GM21786 (cell line): ENCODE data around the gene TMEM54.
"Not testable (repeated sequence)": the region's sequence is repeated elsewhere in the genome, so short reads cannot be mapped to it uniquely, and the experiment has no call there.

Source experiments
- ATAC-seq: cut with Tn5 transposase; IDR thresholded peaks from one replicate; pipeline ENCODE4 v1.9.1; 2021; ENCODE audit not compliant: unreplicated experiment

TMEM54 gene

GRCh38 chr1:32919811-32920733 lies 18.9 kb upstream of the TMEM54 start:
- no peak for ATAC-seq

GRCh38 chr1:32918179-32918578 lies 17.0 kb upstream of the TMEM54 start:
- no peak for ATAC-seq

- no peak for ATAC-seq
Measured at GRCh38 chr1:32917521-32917920, 16.3 kb upstream of the TMEM54 start.

DNA sequence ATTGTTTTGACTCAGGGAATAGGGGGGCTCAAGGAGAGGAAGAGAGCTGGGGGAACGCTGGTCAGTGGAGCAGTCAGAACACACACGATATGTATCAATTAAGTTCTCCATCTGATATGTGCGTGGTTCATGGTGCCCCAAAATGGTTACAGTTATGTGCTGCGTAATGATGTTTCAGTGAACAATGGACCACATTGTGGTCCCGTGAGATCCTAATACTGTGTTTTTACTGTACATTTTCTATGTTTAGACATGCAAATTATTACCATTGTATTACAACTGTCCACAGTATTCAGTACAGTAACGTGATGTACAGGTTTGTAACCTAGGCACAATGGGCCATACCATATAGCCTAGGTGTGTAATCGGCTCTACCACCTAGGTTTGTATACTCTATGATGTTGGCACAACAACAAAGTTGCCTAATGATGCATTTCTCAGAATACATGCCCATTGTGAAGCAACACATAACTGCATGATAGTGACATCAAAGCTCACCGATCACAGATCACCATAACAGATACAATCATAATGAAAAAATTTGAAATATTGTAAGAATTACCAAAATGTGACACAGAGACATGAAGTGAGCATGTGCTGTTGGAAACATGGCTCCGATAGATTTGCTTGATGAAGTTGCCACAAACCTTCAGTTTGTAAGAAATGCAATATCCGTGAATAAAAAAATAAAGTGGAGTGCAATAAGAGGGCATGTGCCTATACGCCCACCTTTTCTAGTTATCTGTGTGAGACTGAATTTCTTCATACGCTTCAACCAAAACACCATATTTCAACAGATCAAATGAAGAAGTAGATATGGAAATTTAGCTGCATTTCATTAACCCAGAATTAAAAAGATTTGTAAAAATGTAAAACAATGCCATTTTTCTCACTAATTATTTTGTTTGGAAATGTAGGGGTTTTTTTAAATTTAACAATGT lies 14.8 kb upstream of the TMEM54 start:
- no peak for ATAC-seq

- ATAC-seq = no peak
Measured at GRCh38 chr1:32910319-32910718, 9.1 kb upstream of the TMEM54 start.

GRCh38 chr1:32907435-32907834 lies 6.2 kb upstream of the TMEM54 start:
- no peak for ATAC-seq

- ATAC-seq = no peak
Measured at GRCh38 chr1:32906654-32907053, 5.5 kb upstream of the TMEM54 start.

DNA sequence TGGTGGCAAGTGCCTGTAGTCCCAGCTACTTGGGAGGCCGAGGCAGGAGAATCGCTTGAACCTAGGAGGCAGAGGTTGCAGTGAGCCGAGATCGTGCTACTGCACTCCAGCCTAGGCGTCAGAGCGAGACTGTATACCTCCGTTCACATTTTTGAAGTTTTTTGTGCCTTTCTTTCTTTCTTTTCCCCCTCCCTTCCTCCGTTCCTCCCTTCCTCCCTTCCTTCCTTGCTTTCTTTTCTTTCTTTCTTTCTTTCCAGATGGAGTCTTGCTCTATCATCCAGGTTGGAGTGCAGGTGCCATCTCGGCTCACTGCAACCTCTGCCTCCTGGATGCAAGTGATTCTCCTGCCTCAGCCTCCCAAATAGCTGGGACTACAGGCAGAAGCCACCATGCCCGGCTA lies 4.4 kb upstream of the TMEM54 start:
- not testable (repeated sequence) for ATAC-seq

DNA sequence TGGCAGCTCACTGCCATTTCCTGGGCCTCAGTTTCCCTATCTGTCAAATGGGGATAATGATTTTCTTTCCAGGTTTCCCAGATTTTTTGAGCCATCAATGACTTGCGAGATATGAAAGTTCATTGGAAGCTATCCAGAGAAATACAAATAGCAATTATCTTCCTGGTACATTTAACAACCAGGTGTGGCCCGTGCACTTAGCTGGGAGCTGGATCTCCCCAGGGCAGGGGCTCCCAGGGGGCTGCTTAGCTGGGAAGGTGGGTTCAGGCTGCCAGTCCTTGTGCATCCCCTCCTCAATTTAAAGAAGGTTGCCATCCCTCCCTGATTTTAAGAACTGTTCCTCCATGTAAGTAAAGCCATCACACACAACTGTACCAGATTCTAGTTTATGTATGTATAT lies 3.6 kb upstream of the TMEM54 start:
- no peak for ATAC-seq

GRCh38 chr1:32903991-32904785 lies 3.0 kb upstream of the TMEM54 start:
- ATAC-seq = no peak

GRCh38 chr1:32902535-32902920 lies 1.3 kb upstream of the TMEM54 start:
- ATAC-seq = no peak

DNA sequence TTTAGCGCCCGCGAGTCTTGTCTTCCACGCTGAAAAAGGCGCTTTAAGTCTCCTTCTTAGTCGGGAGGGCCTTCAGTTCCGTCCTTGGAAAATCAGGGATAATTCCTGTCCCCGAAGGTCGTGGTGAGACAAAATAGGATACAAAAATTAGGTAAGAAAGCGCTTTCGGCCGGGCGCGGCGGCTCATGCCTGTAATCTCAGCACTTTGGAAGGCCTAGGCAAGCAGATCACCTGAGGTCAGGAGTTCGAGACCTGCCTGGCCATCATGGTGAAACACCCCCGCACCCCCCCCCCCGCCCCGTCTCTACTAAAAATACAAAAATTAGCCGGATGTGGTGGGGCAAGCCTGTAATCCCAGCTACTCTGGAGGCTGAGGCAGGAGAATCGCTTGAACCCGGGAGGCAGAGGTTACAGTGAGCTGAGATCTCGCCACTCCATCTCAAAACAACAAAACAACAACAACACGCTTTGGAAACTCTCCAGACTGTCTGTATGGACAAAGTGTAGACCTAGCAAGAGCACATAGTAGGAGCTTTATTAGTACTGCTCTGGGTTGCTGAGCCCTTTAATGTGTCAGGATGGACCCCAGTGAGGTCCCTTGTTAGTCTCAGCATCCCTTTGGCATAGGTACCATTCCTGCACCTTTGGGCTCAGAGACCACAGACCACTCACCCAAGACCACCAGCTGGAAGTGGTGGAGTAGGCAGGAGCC lies 790 bp upstream of the TMEM54 start:
- no peak for ATAC-seq

GRCh38 chr1:32900371-32900955 lies 726 bp downstream of the TMEM54 start:
- no peak for ATAC-seq

DNA sequence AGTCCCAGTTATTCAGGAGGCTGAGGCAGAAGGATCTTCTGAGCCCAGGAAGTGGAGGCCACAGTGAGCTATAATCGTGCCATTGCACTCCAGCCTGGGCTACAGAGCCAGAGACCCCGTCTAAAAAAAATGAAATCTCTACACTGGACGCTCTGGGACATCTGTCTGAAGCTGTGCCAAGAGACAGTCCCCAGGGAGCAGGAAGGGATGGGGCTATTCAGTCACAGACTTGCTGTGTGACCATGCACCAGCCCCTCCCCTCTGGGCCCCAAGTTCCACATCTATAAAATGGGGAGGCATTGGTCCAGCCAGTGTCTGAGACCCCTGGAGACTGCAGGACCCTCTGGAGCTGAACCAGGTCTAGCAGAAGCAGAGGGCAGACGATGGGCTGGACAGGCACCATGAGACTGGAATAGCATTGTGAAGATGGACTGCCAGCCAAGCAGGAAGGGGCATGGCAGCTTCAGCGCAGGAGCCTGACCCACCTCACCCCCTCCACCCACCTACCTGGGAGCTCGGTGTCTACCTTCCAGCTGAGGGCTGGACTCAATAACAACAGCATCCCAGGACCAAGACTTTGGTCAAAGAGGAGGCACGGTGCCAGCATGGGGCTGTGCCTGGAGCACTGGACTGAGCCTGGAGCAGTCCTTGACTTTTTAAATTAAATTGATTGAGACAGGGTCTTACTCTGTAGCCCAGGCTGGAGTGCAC lies 1.4 kb downstream of the TMEM54 start:
- ATAC-seq = no peak

DNA sequence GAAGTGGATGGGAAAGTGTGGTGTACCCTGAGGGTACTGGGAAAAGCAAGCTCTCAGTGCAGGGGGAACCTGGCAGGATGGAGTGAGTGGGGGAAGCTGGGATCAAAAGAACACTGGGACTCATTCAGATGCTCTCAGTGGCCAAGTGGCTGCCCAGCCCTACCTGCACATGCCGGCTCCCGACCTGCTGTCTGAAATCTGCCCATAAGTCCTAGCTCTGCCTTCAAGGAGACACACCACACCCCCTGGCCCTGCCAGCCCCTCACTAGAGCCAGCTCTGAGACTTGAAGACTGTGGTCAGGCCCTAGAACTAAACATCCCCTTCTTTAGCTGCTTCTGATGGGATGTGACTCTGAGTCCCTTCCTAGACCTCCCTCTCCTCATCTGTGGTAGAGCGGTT lies 2.2 kb downstream of the TMEM54 start:
- ATAC-seq = no peak

DNA sequence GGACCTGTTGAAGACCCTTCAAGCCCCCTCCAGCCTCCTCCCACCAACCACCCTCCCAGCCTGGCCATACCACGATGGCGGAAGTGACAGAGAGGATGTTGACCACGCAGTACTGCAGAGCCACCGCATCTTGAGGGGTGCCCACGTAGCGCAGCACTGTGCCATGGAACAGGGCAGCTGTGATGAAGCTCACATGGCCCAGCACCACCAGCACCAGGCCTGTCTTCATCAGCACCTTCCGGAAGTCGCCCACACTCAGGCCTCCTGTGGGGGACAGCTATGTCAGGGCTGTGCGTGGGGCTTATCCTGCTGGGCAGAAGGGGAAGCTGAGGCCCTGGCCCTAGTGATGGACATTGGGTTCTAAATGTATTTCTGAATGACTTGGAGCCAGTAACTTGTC lies 3.1 kb downstream of the TMEM54 start:
- no peak for ATAC-seq

GRCh38 chr1:32897082-32898049 lies 3.8 kb downstream of the TMEM54 start:
- ATAC-seq = no peak

DNA sequence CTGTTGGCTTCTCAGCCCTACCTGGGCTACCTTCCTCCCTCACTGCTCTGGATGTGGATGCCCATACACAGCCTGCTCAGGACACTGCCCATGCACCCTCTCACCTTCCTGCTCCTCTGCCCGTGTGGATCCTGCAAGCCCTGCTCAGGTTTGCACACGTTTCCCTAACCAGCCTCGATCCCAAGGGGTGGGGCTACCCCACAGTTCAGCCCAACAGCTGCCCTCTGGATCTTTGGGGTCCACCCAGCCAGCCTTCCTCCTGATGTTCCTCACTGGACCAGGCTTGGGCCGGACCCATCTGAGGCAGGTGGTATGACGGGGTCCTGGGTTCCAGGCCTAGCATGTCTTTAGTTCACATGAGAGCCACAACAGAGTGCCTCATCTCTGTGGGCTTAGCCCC lies 4.7 kb downstream of the TMEM54 start:
- no peak for ATAC-seq
